Measurements from ENCODE around the gene PACC1. TPM values are rescaled to one million over a fixed set of nuclear protein-coding genes. Genes with fewer than 3 reads are reported as not detected.

Gene PACC1
- polyA plus RNA-seq, 2 of the 4 experiments (the other 2 are of a cell fraction) = 11.9 to 19.6 TPM

- peak within 1 kb of the TSS; percentile 89 for H3K4me2 ChIP-seq
- peak within 1 kb of the TSS; percentile 71 for H3K4me3 ChIP-seq
- 5% methylated on average over 25 of the region's 86 CpGs for WGBS (ENCODE audit: missing lambda C conversion rate)
- H3K4me1 ChIP-seq = peaks cover 23% of the 10 kb centered on the region
- FAIRE-seq (no peak), DNase-seq (ENCODE audit: low read depth in 1 of 2, low spot score in 1 of 2) (peak; percentile 80 to 95), ATAC-seq (peak; percentile 98 to 99)
- H3K27ac ChIP-seq = peak within 1 kb of the TSS; percentile 82 to 98
- POLR2A ChIA-PET = interaction anchor here (0.8 to 1.0 kb wide), 2 partner anchors 18 to 752 kb away, joined by 3 to 4 read pairs; partner anchors contain the start of gene PACC1
- no peaks in the 10 kb centered on the region for H3K9me3 ChIP-seq
- TF ChIP-seq MAX (IDR thresholded peaks at IDR 0.05) = peak; percentile 29; the same call in 1 of the 2 replicates
- peak; percentile 82; the same call in 1 of the 3 replicates for TF ChIP-seq BCL3 (IDR thresholded peaks at IDR 0.05)
- 0 out of 2 replicates have a peak, but pooled peaks have one; percentile 60 for TF ChIP-seq HOXB5 (CRISPR knock-in tag; IDR thresholded peaks at IDR 0.05)
- TF ChIP-seq JUN (IDR thresholded peaks at IDR 0.05) = peak in 1 of 2 experiments; percentile 70; a peak in 2 of 5 replicates
- TF ChIP-seq CHD4 (IDR thresholded peaks at IDR 0.05; ENCODE audit: borderline replicate concordance) = no peak
- peak; percentile 51; the same call in 1 of the 2 replicates for TF ChIP-seq TP53 (CRISPR knock-in tag; IDR thresholded peaks at IDR 0.05)
- TF ChIP-seq, protein P1, sequence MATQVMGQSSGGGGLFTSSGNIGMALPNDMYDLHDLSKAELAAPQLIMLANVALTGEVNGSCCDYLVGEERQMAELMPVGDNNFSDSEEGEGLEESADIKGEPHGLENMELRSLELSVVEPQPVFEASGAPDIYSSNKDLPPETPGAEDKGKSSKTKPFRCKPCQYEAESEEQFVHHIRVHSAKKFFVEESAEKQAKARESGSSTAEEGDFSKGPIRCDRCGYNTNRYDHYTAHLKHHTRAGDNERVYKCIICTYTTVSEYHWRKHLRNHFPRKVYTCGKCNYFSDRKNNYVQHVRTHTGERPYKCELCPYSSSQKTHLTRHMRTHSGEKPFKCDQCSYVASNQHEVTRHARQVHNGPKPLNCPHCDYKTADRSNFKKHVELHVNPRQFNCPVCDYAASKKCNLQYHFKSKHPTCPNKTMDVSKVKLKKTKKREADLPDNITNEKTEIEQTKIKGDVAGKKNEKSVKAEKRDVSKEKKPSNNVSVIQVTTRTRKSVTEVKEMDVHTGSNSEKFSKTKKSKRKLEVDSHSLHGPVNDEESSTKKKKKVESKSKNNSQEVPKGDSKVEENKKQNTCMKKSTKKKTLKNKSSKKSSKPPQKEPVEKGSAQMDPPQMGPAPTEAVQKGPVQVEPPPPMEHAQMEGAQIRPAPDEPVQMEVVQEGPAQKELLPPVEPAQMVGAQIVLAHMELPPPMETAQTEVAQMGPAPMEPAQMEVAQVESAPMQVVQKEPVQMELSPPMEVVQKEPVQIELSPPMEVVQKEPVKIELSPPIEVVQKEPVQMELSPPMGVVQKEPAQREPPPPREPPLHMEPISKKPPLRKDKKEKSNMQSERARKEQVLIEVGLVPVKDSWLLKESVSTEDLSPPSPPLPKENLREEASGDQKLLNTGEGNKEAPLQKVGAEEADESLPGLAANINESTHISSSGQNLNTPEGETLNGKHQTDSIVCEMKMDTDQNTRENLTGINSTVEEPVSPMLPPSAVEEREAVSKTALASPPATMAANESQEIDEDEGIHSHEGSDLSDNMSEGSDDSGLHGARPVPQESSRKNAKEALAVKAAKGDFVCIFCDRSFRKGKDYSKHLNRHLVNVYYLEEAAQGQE (IDR thresholded peaks at IDR 0.05) = peak; percentile 60; the same call in 1 of the 2 replicates
- TF ChIP-seq, protein P2, sequence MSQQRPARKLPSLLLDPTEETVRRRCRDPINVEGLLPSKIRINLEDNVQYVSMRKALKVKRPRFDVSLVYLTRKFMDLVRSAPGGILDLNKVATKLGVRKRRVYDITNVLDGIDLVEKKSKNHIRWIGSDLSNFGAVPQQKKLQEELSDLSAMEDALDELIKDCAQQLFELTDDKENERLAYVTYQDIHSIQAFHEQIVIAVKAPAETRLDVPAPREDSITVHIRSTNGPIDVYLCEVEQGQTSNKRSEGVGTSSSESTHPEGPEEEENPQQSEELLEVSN (IDR thresholded peaks at IDR 0.05; ENCODE audit: borderline replicate concordance, low read depth) = 0 out of 2 replicates have a peak, but pooled peaks have one; percentile 19
- TF ChIP-seq MYC (IDR thresholded peaks at IDR 0.05; ENCODE audit: borderline replicate concordance, low read length) = no peak
- no peak for TF ChIP-seq MAFK (IDR thresholded peaks at IDR 0.05; ENCODE audit: partially characterized antibody)
- TF ChIP-seq PHF8 (IDR thresholded peaks at IDR 0.05; ENCODE audit: borderline replicate concordance, low read depth) = peak; percentile 22; the same call in 1 of the 2 replicates
- TF ChIP-seq POLR2A (IDR thresholded peaks at IDR 0.05; ENCODE audit: low read length) = peak; percentile 76
- CTCF ChIA-PET = interaction anchor here (0.7 to 7.2 kb wide), 4 partner anchors 9 to 362 kb away, joined by 3 to 46 read pairs (median 4); no protein-coding TSS in a partner anchor
These were observed 18.2 kb upstream of the PACC1 start, which contains the start of gene NENF for GRCh38 chr1:212432661-212433576. TSS of gene NENF (plus strand) at chr1:212432920. CDS start at chr1:212432944, 24 bp downstream.

GRCh38 chr1:212432272-212432660 lies 17.6 kb upstream of the PACC1 start:
- Histone ChIP-seq H3K4me2 (peak overlapping the region; percentile 89), H3K4me3 (peak overlapping the region; percentile 71), H3K27ac (peak overlapping the region; percentile 82 to 98), H3K4me1 (peaks cover 21% of the 10 kb centered on the region), H3K9me3 (no peaks in the 10 kb centered on the region)
- CTCF ChIA-PET = interaction anchor here (0.7 to 7.2 kb wide), 4 partner anchors 9 to 362 kb away, joined by 3 to 46 read pairs (median 4); no protein-coding TSS in a partner anchor
- POLR2A ChIA-PET = interaction anchor here (0.8 to 1.0 kb wide), 2 partner anchors 17 to 752 kb away, joined by 3 to 4 read pairs; partner anchors contain the start of gene PACC1
- DNase-seq (ENCODE audit: low read depth in 1 of 2, low spot score in 1 of 2) (no peak), FAIRE-seq (no peak), ATAC-seq (peak in 1 of 2 experiments; percentile 15; a peak in 3 of 6 replicates)
- TF ChIP-seq PHF8 (IDR thresholded peaks at IDR 0.05; ENCODE audit: borderline replicate concordance, low read depth) (0 out of 2 replicates have a peak, but pooled peaks have one; percentile 52), CHD2 (IDR thresholded peaks at IDR 0.05; ENCODE audit: low read length, partially characterized antibody) (no peak)
- WGBS (ENCODE audit: missing lambda C conversion rate) = 18% methylated on average over 5 of the region's 5 CpGs

All from A549 (cell line).